ENCODE results near the gene FCHSD2. TPM values are rescaled to one million over a fixed set of nuclear protein-coding genes. Genes with fewer than 3 reads are reported as not detected.

The FCHSD2 gene
- total RNA-seq, 3 donors from 2014 or later (not counting 1 experiment from before 2014, with no cell fraction given), result 39.4 to 59.1 (median 42.1) TPM

DNA sequence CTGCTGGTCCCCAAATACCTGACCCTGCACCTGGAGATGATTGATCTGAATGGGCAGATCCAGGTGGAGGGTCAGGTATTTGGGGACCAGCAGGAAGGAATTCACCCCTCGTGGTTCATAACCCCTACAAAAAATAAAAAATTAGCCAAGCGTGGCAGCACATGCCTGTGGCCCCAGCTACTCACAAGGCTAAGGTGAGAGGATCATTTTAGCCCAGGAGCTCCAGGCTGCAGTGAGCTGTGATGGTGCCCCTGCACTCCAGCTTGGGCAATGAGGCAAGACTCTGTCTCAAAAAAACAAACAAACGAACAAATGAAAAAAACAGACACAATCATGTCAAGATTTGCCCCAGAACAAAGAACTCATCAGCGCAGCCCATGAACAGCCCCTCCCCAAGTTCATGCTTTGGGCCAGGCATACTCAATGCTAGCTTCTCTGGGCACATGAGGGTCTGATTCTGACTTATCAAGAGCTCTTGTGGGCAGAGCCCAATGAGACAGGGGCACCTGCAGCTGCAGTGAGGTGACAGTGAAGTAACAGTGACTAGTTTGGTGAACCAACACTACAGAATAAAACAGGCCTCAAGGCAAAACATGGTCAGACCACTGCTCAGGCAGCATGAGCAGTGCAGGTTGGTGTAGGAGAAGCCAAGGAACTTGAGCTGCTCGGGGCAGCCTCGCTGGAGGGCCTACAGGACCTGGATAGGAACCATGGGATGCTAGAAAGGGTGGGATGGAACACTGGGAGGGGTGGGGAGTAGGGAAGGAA is 10.2 kb upstream of the FCHSD2 start:
- DNase-seq (no peak), ATAC-seq (no peak)
- Histone ChIP-seq H3K4me3 (ENCODE audit: low read length) (no peak overlapping the region), H3K9me3 (ENCODE audit: control insufficient read depth, insufficient read depth, low read length) (no peaks in the 10 kb centered on the region), H3K27ac (ENCODE audit: low read length) (peak overlapping the region; percentile 70), H3K36me3 (ENCODE audit: control insufficient read depth, insufficient read depth, low read length) (no peaks in the 10 kb centered on the region), H3K27me3 (ENCODE audit: control insufficient read depth, insufficient read depth, low read length) (no peaks in the 10 kb centered on the region), H3K4me1 (ENCODE audit: control insufficient read depth, insufficient read depth, low read length) (peaks cover 58% of the 10 kb centered on the region)
- H3K4me1 Mint-ChIP-seq, result peaks cover 27 to 33% of the 10 kb centered on the region in 2 donors
- H3K27me3 Mint-ChIP-seq (ENCODE audit: low read depth in 2 of 2), result no peaks in the 10 kb centered on the region
- H3K4me3 Mint-ChIP-seq, result no peak overlapping the region
- intact Hi-C loops (cut with micrococcal nuclease), result no loop called here
- H3K9me3 Mint-ChIP-seq, result no peaks in the 10 kb centered on the region
- WGBS (ENCODE audit: insufficient coverage), result 79% methylated on average over 6 of the region's 6 CpGs
- H3K36me3 Mint-ChIP-seq, result no peaks in the 10 kb centered on the region
- TF ChIP-seq, protein P1, sequence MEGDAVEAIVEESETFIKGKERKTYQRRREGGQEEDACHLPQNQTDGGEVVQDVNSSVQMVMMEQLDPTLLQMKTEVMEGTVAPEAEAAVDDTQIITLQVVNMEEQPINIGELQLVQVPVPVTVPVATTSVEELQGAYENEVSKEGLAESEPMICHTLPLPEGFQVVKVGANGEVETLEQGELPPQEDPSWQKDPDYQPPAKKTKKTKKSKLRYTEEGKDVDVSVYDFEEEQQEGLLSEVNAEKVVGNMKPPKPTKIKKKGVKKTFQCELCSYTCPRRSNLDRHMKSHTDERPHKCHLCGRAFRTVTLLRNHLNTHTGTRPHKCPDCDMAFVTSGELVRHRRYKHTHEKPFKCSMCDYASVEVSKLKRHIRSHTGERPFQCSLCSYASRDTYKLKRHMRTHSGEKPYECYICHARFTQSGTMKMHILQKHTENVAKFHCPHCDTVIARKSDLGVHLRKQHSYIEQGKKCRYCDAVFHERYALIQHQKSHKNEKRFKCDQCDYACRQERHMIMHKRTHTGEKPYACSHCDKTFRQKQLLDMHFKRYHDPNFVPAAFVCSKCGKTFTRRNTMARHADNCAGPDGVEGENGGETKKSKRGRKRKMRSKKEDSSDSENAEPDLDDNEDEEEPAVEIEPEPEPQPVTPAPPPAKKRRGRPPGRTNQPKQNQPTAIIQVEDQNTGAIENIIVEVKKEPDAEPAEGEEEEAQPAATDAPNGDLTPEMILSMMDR (IDR thresholded peaks at IDR 0.05), result no peak
- peak overlapping the region; percentile 47 to 84 for H3K27ac Mint-ChIP-seq

DNA sequence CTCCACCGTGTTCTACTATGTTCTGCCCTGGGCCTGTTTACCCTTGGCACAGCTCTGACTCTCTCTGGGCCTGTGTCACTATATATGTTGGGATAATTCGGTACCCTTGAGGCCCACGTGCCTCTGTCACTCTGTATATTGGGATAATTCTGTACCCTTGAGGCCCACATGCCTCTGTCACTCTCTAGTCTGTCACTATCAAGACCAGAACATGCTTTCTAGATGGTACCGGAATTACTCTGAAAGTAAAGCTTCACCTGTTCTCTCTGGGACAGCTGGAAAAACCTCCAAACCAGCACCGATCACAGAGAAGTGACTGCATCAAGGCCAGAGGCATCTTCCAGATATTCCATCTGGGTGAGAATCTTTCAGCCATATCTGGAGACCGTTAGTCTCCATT is 9.3 kb upstream of the FCHSD2 start:
- WGBS (ENCODE audit: insufficient coverage), result 96% methylated on average over 6 of the region's 6 CpGs
- Mint-ChIP-seq H3K4me3 (no peak overlapping the region), H3K9me3 (no peaks in the 10 kb centered on the region), H3K27me3 (ENCODE audit: low read depth in 2 of 2) (no peaks in the 10 kb centered on the region), H3K4me1 (peaks cover 31 to 41% of the 10 kb centered on the region in 2 donors), H3K27ac (peak overlapping the region in 1 of 2 donors; percentile 15), H3K36me3 (no peaks in the 10 kb centered on the region)
- DNase-seq, result no peak
- no peaks in the 10 kb centered on the region for H3K27me3 ChIP-seq (ENCODE audit: control insufficient read depth, insufficient read depth, low read length)
- peaks cover 58% of the 10 kb centered on the region for H3K4me1 ChIP-seq (ENCODE audit: control insufficient read depth, insufficient read depth, low read length)
- peak overlapping the region; percentile 70 for H3K27ac ChIP-seq (ENCODE audit: low read length)
- H3K36me3 ChIP-seq (ENCODE audit: control insufficient read depth, insufficient read depth, low read length), result no peaks in the 10 kb centered on the region
- no peak overlapping the region for H3K4me3 ChIP-seq (ENCODE audit: low read length)
- H3K9me3 ChIP-seq (ENCODE audit: control insufficient read depth, insufficient read depth, low read length), result no peaks in the 10 kb centered on the region
- ATAC-seq, result no peak
- intact Hi-C loops (cut with micrococcal nuclease), result no loop called here
- TF ChIP-seq, protein P1 (IDR thresholded peaks at IDR 0.05), result no peak

DNA sequence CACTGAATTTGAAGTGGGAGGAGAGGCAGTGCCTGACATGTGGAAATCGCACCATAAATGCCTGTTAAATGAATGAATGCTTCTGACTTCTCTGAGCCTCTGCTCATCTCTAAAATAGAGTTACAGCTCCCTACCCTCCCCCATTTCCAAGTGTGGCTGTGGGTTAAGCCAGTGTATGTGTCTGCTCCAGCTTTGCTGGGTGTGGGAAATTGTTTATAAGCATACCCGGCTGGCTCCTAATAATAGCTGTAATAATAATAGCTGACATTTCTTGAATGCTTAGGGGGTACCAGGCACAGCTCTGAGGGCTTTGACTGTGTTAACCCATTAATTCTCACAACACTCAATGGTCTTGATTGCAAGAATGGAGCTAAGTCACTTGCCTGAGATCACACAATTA is 7.0 kb upstream of the FCHSD2 start:
- intact Hi-C loops (cut with micrococcal nuclease), result no loop called here
- ATAC-seq (no peak), DNase-seq (no peak)
- Mint-ChIP-seq H3K4me1 (peaks cover 20 to 33% of the 10 kb centered on the region in 2 donors), H3K4me3 (no peak overlapping the region), H3K9me3 (no peaks in the 10 kb centered on the region), H3K27me3 (ENCODE audit: low read depth in 2 of 2) (no peaks in the 10 kb centered on the region), H3K27ac (no peak overlapping the region), H3K36me3 (no peaks in the 10 kb centered on the region)
- TF ChIP-seq, protein P1 (IDR thresholded peaks at IDR 0.05), result no peak
- H3K4me3 ChIP-seq (ENCODE audit: low read length), result no peak overlapping the region
- H3K27me3 ChIP-seq (ENCODE audit: control insufficient read depth, insufficient read depth, low read length), result no peaks in the 10 kb centered on the region
- H3K9me3 ChIP-seq (ENCODE audit: control insufficient read depth, insufficient read depth, low read length), result no peaks in the 10 kb centered on the region
- H3K27ac ChIP-seq (ENCODE audit: low read length), result no peak overlapping the region
- no peaks in the 10 kb centered on the region for H3K36me3 ChIP-seq (ENCODE audit: control insufficient read depth, insufficient read depth, low read length)
- 83% methylated on average over 1 of the region's 2 CpGs for WGBS (ENCODE audit: insufficient coverage)
- H3K4me1 ChIP-seq (ENCODE audit: control insufficient read depth, insufficient read depth, low read length), result peaks cover 55% of the 10 kb centered on the region
